Suprapubic skin (tissue), 4 donors: ENCODE measurements around the gene NUCB2. TPM values are rescaled to one million over a fixed set of nuclear protein-coding genes. Genes with fewer than 3 reads are reported as not detected.

Experiments used
- DNase-seq, 2 donors: peaks; one replicate each; pipeline ENCODE4 v3.0.0-alpha.2; 2019; ENCODE audit warnings: low spot score in 2 of 2
- H3K27ac ChIP-seq: fragments of 200-600 bp; sonication (generic); one replicate; pipeline ENCODE4 v1.5.1; 2019
- H3K27me3 ChIP-seq: fragments of 200-600 bp; sonication (generic); one replicate; pipeline ENCODE4 v1.5.1; 2019
- H3K36me3 ChIP-seq: fragments of 200-600 bp; sonication (generic); one replicate; pipeline ENCODE4 v1.5.1; 2019
- H3K4me1 ChIP-seq: fragments of 200-600 bp; sonication (generic); one replicate; pipeline ENCODE4 v1.5.1; 2019
- H3K4me3 ChIP-seq: fragments of 200-600 bp; sonication (generic); one replicate; pipeline ENCODE4 v1.5.1; 2019; ENCODE audit warnings: mild to moderate bottlenecking
- H3K9me3 ChIP-seq: fragments of 200-600 bp; sonication (generic); one replicate; pipeline ENCODE4 v1.5.1; 2019
- EP300 ChIP-seq: sonication (generic); formaldehyde crosslinking; IDR thresholded peaks from one replicate; pipeline ENCODE4 v1.6.1; 2017; ENCODE audit warnings: antibody characterized with exemption
- POLR2A ChIP-seq, 2 donors: fragments of 450-650 bp; IDR thresholded peaks; one replicate each; pipeline ENCODE4 v1.6.1; 2017; ENCODE audit warnings: antibody characterized with exemption in 2 of 2, mild to moderate bottlenecking in 2 of 2, moderate library complexity in 2 of 2
- POLR2AphosphoS5 ChIP-seq, 3 donors: sonication (generic); formaldehyde crosslinking; IDR thresholded peaks; one replicate each; pipeline ENCODE4 v1.6.1; 2017; ENCODE audit warnings: antibody characterized with exemption in 3 of 3
- WGBS: methylation state at CpG from one replicate; pipeline ENCODE4 v1.1.5; 2018; 5-methylcytosine and 5-hydroxymethylcytosine counted together
- total RNA-seq, 4 donors: library from RNA; depleted of rRNA; stranded (reverse); fragments of >200 nt; gene quantifications; one replicate each; pipeline ENCODE4 v1.1.0, GENCODE V29; 2016
- TF ChIP-seq, protein P1 (sequence below), 2 donors: fragments of 200-600 bp in 1 of 2; fragments of 450-650 bp in 1 of 2; sonication (generic) in 1 of 2; IDR thresholded peaks; one replicate each; pipeline ENCODE4 v1.5.1; 2016 to 2019; ENCODE audit warnings: antibody characterized with exemption in 2 of 2, mild to moderate bottlenecking in 1 of 2, moderate library complexity in 1 of 2

Gene NUCB2
- total RNA-seq, 4 donors from 2014 or later = 12.7 to 35.1 (median 31.1) TPM

DNA sequence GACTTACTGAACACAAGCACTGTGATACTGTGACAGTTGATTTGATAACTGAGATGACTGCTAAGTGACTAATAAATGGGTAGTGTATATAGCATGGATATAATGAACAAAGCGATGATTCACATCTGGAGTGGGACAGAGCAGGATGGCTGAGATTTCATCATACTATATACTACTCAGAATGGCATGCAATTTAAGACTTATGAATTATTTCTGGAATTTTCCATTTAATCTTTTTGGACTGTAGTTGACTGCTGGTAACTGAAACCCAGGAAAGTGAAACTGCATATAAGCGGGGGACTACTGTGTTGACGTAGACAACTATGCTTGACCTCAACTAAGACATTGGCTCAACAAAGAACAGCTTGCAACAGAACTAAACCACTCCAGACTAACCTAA lies 20.0 kb upstream of the NUCB2 start:
- no peaks in the 10 kb centered on the region for H3K36me3 ChIP-seq
- H3K4me1 ChIP-seq = no peaks in the 10 kb centered on the region
- H3K27ac ChIP-seq = no peak overlapping the region
- TF ChIP-seq EP300 (no peak), POLR2A (IDR thresholded peaks at IDR 0.05) (no peak), POLR2AphosphoS5 (IDR thresholded peaks at IDR 0.05) (no peak)
- TF ChIP-seq, protein P1, sequence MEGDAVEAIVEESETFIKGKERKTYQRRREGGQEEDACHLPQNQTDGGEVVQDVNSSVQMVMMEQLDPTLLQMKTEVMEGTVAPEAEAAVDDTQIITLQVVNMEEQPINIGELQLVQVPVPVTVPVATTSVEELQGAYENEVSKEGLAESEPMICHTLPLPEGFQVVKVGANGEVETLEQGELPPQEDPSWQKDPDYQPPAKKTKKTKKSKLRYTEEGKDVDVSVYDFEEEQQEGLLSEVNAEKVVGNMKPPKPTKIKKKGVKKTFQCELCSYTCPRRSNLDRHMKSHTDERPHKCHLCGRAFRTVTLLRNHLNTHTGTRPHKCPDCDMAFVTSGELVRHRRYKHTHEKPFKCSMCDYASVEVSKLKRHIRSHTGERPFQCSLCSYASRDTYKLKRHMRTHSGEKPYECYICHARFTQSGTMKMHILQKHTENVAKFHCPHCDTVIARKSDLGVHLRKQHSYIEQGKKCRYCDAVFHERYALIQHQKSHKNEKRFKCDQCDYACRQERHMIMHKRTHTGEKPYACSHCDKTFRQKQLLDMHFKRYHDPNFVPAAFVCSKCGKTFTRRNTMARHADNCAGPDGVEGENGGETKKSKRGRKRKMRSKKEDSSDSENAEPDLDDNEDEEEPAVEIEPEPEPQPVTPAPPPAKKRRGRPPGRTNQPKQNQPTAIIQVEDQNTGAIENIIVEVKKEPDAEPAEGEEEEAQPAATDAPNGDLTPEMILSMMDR (IDR thresholded peaks at IDR 0.05) = no peak
- no peaks in the 10 kb centered on the region for H3K9me3 ChIP-seq
- no peak for DNase-seq
- no peaks in the 10 kb centered on the region for H3K27me3 ChIP-seq
- no peak overlapping the region for H3K4me3 ChIP-seq
- 79% methylated on average over 3 of the region's 3 CpGs for WGBS

DNA sequence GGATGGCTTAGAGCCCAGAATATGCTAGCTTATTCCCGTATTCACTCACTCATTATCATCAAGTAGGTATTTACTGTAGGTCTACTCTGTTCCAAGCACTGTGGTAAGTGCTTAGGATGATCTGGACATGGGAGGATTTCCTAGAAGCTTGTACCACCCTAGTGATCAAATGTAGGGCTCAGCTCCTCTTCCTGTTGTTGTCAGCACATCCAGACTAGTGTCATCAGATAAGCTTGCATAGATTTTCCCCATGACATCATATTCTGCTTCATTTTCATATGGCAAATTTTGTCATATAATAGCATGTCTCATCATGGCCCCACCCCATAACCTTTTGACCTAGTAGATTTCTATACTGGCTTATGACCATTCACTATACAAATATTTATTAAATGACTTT lies 19.3 kb upstream of the NUCB2 start:
- 50% methylated on average over 1 of the region's 1 CpG for WGBS
- Histone ChIP-seq H3K27me3 (no peaks in the 10 kb centered on the region), H3K4me1 (no peaks in the 10 kb centered on the region), H3K9me3 (no peaks in the 10 kb centered on the region), H3K27ac (no peak overlapping the region), H3K4me3 (no peak overlapping the region), H3K36me3 (no peaks in the 10 kb centered on the region)
- DNase-seq = no peak
- TF ChIP-seq EP300 (no peak), POLR2AphosphoS5 (IDR thresholded peaks at IDR 0.05) (no peak), POLR2A (IDR thresholded peaks at IDR 0.05) (no peak)

DNA sequence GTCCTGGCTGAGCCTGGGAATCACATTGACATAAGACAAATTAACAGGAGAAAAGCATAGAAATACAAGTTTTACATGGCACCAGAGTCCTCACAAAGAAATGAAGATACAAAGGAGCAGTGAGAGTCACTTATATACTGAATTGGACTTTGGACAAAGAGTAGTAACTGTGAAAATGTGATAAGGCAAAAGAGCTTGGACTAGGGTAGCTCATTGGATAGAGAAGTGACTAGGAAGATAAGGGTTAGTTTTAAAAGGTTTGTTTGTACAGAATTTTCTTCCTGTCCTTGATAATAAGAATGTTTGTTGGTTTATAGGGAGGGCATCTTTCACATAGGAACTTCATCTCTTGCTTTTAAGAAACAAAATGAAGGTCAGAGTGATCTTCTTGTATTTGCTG lies 17.9 kb upstream of the NUCB2 start:
- Histone ChIP-seq H3K4me3 (no peak overlapping the region), H3K27me3 (no peaks in the 10 kb centered on the region), H3K36me3 (no peaks in the 10 kb centered on the region), H3K9me3 (no peaks in the 10 kb centered on the region), H3K27ac (no peak overlapping the region), H3K4me1 (no peaks in the 10 kb centered on the region)
- TF ChIP-seq, protein P1 (IDR thresholded peaks at IDR 0.05) = no peak
- TF ChIP-seq POLR2AphosphoS5 (IDR thresholded peaks at IDR 0.05) = no peak
- TF ChIP-seq POLR2A (IDR thresholded peaks at IDR 0.05) = no peak
- TF ChIP-seq EP300 = no peak
- no peak for DNase-seq

DNA sequence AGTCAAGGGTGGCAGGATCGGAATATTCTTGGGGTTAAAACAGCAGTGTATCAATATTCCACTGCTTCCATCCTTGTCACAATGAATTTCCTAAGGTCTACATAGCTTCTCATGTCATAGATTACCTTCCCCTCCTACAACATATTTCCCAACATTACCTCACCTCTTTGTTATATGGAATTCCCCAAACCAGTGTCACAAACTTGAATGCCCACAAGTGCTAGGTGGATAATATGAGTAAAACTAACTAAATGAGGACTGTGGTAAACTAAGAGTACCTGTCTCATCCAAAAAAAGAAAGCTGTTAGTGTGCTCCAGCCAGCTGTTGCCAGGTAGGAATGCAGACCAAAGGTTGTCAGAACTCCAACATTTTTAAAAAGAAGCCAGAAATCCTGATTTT lies 17.0 kb upstream of the NUCB2 start:
- no peaks in the 10 kb centered on the region for H3K9me3 ChIP-seq
- H3K4me1 ChIP-seq = no peaks in the 10 kb centered on the region
- 100% methylated on average over 1 of the region's 1 CpG for WGBS
- no peaks in the 10 kb centered on the region for H3K27me3 ChIP-seq
- DNase-seq = no peak
- TF ChIP-seq POLR2A (IDR thresholded peaks at IDR 0.05) (no peak), EP300 (no peak), POLR2AphosphoS5 (IDR thresholded peaks at IDR 0.05) (no peak)
- TF ChIP-seq, protein P1 (IDR thresholded peaks at IDR 0.05) = no peak
- H3K36me3 ChIP-seq = no peaks in the 10 kb centered on the region
- H3K27ac ChIP-seq = no peak overlapping the region
- H3K4me3 ChIP-seq = no peak overlapping the region

DNA sequence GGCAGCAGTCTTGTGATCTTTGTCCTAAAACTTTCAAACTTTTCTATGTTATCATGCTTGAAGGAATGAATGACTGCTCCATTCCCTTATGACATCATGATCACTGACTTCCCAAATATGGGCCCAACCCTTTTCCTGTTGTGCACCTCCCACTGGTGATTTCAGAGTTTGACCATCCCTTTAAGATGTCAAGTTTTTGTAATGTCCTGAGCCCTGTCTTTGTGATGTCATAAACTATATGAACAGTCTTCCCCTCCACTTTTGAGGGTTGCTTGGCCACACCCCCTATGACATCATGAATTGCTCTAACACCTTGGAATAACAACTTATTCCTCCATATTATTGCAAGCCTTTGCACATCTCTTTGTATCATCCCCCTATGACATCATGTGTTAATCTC lies 16.5 kb upstream of the NUCB2 start:
- H3K27me3 ChIP-seq = no peaks in the 10 kb centered on the region
- H3K36me3 ChIP-seq = no peaks in the 10 kb centered on the region
- H3K4me1 ChIP-seq = no peaks in the 10 kb centered on the region
- DNase-seq = no peak
- TF ChIP-seq EP300 (no peak), POLR2A (IDR thresholded peaks at IDR 0.05) (no peak), POLR2AphosphoS5 (IDR thresholded peaks at IDR 0.05) (no peak)
- TF ChIP-seq, protein P1 (IDR thresholded peaks at IDR 0.05) = no peak
- no peak overlapping the region for H3K4me3 ChIP-seq
- H3K27ac ChIP-seq = no peak overlapping the region
- no peaks in the 10 kb centered on the region for H3K9me3 ChIP-seq

DNA sequence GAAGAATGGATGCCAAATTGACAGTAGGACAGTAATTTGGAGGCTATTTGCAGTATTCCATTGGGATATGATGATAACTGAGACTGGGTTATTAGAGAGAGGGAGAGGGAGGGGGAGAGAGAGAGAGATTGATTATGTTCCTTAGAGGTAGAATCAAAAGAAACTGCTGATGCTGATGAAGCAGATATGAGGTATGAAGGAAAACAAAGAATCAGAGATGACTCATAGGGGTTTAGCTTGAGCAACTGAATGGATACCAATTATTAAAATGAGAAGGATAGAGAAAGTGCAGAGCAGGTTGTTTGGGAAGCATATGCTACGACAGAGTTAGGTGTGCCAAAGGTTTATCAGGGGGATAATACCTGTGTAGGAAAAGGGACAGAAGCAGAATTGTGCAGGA lies 12.8 kb upstream of the NUCB2 start:
- 57% methylated on average over 1 of the region's 1 CpG for WGBS
- Histone ChIP-seq H3K27ac (no peak overlapping the region), H3K4me1 (no peaks in the 10 kb centered on the region), H3K36me3 (no peaks in the 10 kb centered on the region), H3K4me3 (no peak overlapping the region), H3K9me3 (no peaks in the 10 kb centered on the region), H3K27me3 (no peaks in the 10 kb centered on the region)
- DNase-seq = no peak
- TF ChIP-seq EP300 (no peak), POLR2AphosphoS5 (IDR thresholded peaks at IDR 0.05) (no peak), POLR2A (IDR thresholded peaks at IDR 0.05) (no peak)
- TF ChIP-seq, protein P1 (IDR thresholded peaks at IDR 0.05) = no peak
